MCF 10A (cell line): ENCODE results near the gene OTOF. TPM values are rescaled to one million over a fixed set of nuclear protein-coding genes. Genes with fewer than 3 reads are reported as not detected.

Experiments
- BruUV-seq: library from RNA; stranded (reverse); fragments of 400-500 nt; replicated peaks from 2 replicates; lab custom pipeline; 2021; lab: Mats Ljungman, UMichigan
- CTCF ChIA-PET: fragments of 300-600 bp; sonication (Branson Sonifier 250); formaldehyde crosslinking; extraction: SDS; loops from one replicate; lab custom pipeline; 2021; ENCODE audit warnings: antibody characterized with exemption, inconsistent platforms; lab: Yijun Ruan, JAX
- POLR2A ChIA-PET: fragments of 300-600, 350-650 bp; sonication (Branson Sonifier 250); formaldehyde crosslinking; extraction: SDS; loops from one replicate; lab custom pipeline; 2020; ENCODE audit warnings: antibody characterized with exemption, inconsistent platforms; lab: Yijun Ruan, JAX
- DNase-seq: peaks from one replicate; pipeline ENCODE4 v3.0.0-alpha.2; 2018; ENCODE audit not compliant: unreplicated experiment
- H3K27ac Mint-ChIP-seq: one replicate; pipeline ENCODE4 v1.8.0; 2022; ENCODE audit warnings: mild to moderate bottlenecking, low read depth, mixed read lengths; ENCODE audit not compliant: unreplicated experiment
- H3K27me3 Mint-ChIP-seq: one replicate; pipeline ENCODE4 v1.8.0; 2022; ENCODE audit warnings: mixed read lengths; ENCODE audit not compliant: insufficient read depth, unreplicated experiment
- H3K36me3 Mint-ChIP-seq: one replicate; pipeline ENCODE4 v1.8.0; 2022; ENCODE audit warnings: mild to moderate bottlenecking, moderate library complexity, mixed read lengths; ENCODE audit not compliant: insufficient read depth, unreplicated experiment
- H3K4me1 Mint-ChIP-seq: one replicate; pipeline ENCODE4 v1.8.0; 2022; ENCODE audit warnings: mixed read lengths; ENCODE audit not compliant: insufficient read depth, unreplicated experiment
- H3K4me3 Mint-ChIP-seq: one replicate; pipeline ENCODE4 v1.8.0; 2022; ENCODE audit warnings: mild to moderate bottlenecking, moderate library complexity, mixed read lengths; ENCODE audit not compliant: unreplicated experiment
- H3K9me3 Mint-ChIP-seq: one replicate; pipeline ENCODE4 v1.8.0; 2022; ENCODE audit warnings: mixed read lengths; ENCODE audit not compliant: unreplicated experiment
- intact Hi-C: fragments of 100-400 bp; cut with micrococcal nuclease; formaldehyde crosslinking; loops from 2 replicates; pipeline ENCODE4 v1.14.1; 2022
- total RNA-seq: library from RNA; stranded (reverse); gene quantifications from 2 replicates; pipeline ENCODE4 v1.2.3, GENCODE V29; 2022
- TF ChIP-seq, protein P1 (sequence below): fragments of 200-600 bp; IDR thresholded peaks from one replicate; pipeline ENCODE4 v1.8.0; 2022; ENCODE audit warnings: antibody characterized with exemption, mild to moderate bottlenecking; ENCODE audit not compliant: unreplicated experiment

The OTOF gene
- total RNA-seq, 1 experiment from 2014 or later = not detected

DNA sequence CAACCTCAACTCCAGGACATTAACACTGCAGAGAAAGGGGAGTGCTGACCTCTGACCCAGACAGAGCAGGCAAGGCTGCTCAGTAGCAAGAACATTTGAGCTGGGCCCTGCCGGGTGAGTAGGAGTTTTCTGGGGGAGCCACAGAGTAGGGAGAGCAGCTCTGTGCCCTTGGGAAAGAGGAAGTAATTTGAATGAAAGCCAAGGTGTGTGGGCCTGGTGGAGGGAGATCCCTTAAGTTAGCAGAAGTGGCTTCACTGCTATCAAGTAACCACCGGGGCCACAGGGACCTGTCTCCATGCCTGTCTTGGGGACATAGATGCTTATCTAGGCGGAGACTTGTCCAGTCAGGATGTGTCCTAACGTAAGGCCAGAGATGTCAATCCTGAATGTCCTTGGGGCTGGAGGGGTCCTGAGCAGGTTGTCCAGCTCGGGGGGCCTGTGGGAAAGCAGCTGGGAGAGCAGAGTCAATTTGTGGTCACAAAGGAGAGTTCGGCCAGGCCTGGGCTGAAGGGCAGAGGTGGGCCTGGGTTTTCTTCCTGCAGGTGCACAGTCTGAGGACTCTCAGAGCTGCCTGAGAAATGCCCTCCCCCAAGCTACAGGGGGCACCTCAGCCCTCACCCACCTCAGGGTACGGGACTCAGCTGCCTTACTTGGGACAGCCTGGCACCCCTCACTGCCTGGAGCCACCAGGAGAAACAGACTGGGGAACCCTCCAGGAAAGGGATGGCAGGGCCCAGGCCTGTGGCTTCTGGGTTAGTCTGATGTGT is 15.0 kb upstream of the OTOF start:
- no peak overlapping the region for H3K27ac Mint-ChIP-seq
- TF ChIP-seq, protein P1, sequence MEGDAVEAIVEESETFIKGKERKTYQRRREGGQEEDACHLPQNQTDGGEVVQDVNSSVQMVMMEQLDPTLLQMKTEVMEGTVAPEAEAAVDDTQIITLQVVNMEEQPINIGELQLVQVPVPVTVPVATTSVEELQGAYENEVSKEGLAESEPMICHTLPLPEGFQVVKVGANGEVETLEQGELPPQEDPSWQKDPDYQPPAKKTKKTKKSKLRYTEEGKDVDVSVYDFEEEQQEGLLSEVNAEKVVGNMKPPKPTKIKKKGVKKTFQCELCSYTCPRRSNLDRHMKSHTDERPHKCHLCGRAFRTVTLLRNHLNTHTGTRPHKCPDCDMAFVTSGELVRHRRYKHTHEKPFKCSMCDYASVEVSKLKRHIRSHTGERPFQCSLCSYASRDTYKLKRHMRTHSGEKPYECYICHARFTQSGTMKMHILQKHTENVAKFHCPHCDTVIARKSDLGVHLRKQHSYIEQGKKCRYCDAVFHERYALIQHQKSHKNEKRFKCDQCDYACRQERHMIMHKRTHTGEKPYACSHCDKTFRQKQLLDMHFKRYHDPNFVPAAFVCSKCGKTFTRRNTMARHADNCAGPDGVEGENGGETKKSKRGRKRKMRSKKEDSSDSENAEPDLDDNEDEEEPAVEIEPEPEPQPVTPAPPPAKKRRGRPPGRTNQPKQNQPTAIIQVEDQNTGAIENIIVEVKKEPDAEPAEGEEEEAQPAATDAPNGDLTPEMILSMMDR = no peak
- POLR2A ChIA-PET = no interaction called here
- H3K4me1 Mint-ChIP-seq = no peaks in the 10 kb centered on the region
- no peak for DNase-seq
- CTCF ChIA-PET = no interaction called here
- no peak overlapping the region for H3K4me3 Mint-ChIP-seq
- no TSS peak for BruUV-seq
- intact Hi-C loops = no loop called here
- no peaks in the 10 kb centered on the region for H3K36me3 Mint-ChIP-seq
- no peaks in the 10 kb centered on the region for H3K9me3 Mint-ChIP-seq
- peaks cover 5% of the 10 kb centered on the region for H3K27me3 Mint-ChIP-seq

DNA sequence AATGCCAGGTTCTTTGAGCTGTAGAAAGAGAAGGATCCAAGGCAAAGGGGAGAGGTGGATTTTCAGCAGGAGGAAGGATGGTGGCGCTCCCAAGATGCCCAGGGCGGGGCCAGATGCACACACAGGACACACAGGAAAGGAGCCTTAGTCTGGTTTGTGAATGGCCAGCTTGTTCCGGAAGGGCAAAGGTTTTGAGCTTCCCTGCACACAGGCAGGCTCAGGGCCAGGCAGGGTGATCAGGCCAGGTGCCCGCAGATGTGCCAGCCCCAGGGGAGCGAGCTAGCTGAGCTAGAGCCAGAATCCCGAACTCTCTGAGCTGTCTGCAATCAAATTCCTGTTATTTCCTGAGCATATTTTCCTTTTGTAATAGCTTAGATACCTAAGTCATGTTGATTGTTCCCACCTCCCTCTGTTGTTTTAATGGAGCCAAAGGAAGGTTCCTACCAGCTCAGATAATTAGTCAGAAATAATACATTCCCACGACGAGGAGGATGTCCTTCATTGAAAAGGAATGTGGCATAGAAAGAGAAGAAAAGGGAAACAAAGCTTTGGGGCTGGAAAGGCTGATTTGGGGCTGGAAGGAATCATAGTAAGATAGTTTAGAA is 13.7 kb upstream of the OTOF start:
- TF ChIP-seq, protein P1 = no peak
- no peaks in the 10 kb centered on the region for H3K4me1 Mint-ChIP-seq
- no TSS peak for BruUV-seq
- ChIA-PET POLR2A (no interaction called here), CTCF (interaction anchor here (1.0 kb wide), 1 partner anchor 11 kb away, joined by 9 read pairs; no protein-coding TSS in a partner anchor)
- no peak overlapping the region for H3K27ac Mint-ChIP-seq
- H3K4me3 Mint-ChIP-seq = no peak overlapping the region
- H3K36me3 Mint-ChIP-seq = no peaks in the 10 kb centered on the region
- no peaks in the 10 kb centered on the region for H3K9me3 Mint-ChIP-seq
- no peaks in the 10 kb centered on the region for H3K27me3 Mint-ChIP-seq
- no peak for DNase-seq
- intact Hi-C loops = no loop called here

DNA sequence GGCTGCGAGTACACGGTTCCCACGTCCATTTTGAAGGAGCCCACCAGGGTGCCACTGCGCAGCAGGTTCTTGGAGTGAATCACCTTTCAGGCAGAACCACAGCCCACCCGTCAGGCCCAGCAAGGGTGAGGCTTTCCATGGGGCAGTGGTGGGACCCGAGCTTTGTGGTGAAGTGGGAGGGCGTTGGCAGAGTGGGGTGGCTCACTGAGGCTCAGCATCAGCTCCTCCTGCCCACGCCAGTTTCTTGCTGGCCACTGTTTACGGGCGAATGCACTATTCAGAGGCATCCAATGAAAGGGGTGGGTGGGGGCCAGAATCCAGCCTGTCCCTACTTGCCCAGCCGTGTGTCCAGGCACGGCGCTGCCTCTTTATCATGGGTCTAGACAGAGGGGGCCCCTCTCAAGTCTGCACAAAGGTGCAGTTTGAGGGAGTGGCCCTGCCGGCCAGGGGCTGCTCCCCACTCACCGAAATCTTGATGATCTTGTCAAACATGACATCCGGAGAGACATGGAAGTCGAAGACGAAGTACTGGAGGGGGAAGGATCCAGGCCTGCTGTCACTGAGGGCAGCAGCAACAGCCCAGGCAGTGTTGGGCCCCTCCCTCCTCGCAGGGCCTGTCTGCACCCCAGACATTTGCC is 11.4 kb upstream of the OTOF start:
- no peaks in the 10 kb centered on the region for H3K4me1 Mint-ChIP-seq
- BruUV-seq = no TSS peak
- no peaks in the 10 kb centered on the region for H3K36me3 Mint-ChIP-seq
- H3K9me3 Mint-ChIP-seq = no peaks in the 10 kb centered on the region
- ChIA-PET CTCF (interaction anchor here (0.5 to 0.7 kb wide), 2 partner anchors 65 to 241 kb away, joined by 3 read pairs; no protein-coding TSS in a partner anchor), POLR2A (no interaction called here)
- H3K27me3 Mint-ChIP-seq = peaks cover 20% of the 10 kb centered on the region
- TF ChIP-seq, protein P1 = no peak
- H3K27ac Mint-ChIP-seq = no peak overlapping the region
- DNase-seq = no peak
- H3K4me3 Mint-ChIP-seq = no peak overlapping the region
- intact Hi-C loops = no loop called here

DNA sequence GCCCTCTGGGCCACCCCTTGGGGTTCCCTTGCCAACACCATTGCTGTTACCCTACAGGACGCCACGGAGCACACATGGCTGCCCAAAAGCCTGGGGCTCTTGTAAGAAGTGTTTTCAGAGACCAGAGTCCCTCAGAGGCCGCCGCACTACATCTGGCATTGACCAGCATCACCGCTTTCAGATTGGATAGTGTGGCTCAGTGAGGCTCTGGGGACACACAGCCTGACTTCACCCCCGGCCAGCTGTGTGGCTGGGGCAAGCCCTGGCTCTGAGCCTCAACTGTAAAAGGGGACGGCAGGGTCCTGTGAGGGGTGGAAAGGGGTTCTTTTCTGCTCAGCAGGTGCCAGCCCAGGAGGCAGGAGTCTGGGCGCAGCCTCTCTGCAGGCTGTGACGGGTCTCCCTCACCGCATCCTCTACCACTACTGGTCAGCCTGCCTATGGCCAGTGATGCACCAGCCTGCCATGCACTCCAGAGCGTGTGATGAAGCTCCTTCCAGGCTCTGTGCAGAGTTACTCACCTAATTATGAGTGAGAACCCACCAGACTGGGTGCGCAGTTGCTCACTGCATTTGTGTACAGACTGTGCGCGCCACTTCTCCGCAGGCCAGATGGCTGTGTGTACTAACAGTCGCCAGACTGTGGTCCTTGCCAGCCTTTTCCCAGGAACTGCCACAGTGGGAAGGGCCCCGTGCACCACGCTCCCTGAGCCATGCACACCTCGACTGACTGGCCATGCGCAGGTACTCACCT is 10.7 kb upstream of the OTOF start:
- Mint-ChIP-seq H3K4me3 (no peak overlapping the region), H3K36me3 (no peaks in the 10 kb centered on the region), H3K9me3 (no peaks in the 10 kb centered on the region), H3K27me3 (peaks cover 22% of the 10 kb centered on the region), H3K27ac (no peak overlapping the region), H3K4me1 (no peaks in the 10 kb centered on the region)
- POLR2A ChIA-PET = no interaction called here
- intact Hi-C loops = no loop called here
- no TSS peak for BruUV-seq
- DNase-seq = no peak
- CTCF ChIA-PET = interaction anchor here (0.5 to 0.7 kb wide), 4 partner anchors 14 to 241 kb away, joined by 3 read pairs; no protein-coding TSS in a partner anchor
- TF ChIP-seq, protein P1 = no peak
